NCI-H2171 treated with DMSO at 0.1 percent for 48 hours (cell line): ENCODE data around the gene ATXN2.

Source experiments
- DNase-seq: peaks from one replicate; lab custom pipeline; 2025; lab: John Stamatoyannopoulos, UW

Gene ATXN2

GRCh38 chr12:111450676-111451075, 148.4 kb downstream of the ATXN2 start:
- DNase-seq: no peak

GRCh38 chr12:111448846-111449790, 150.0 kb downstream of the ATXN2 start:
- DNase-seq: no peak

- no peak for DNase-seq
Observed at GRCh38 chr12:111448266-111448830, 150.8 kb downstream of the ATXN2 start.

- DNase-seq: no peak
Observed at GRCh38 chr12:111447571-111448265, 151.4 kb downstream of the ATXN2 start.

GRCh38 chr12:111446631-111447570, 152.2 kb downstream of the ATXN2 start:
- no peak for DNase-seq

GRCh38 chr12:111445726-111446581, 153.2 kb downstream of the ATXN2 start:
- DNase-seq: peak; percentile 30

- DNase-seq: no peak
Observed at GRCh38 chr12:111444925-111445725, 154.0 kb downstream of the ATXN2 start.

- no peak for DNase-seq
Observed at GRCh38 chr12:111444314-111444924, 154.7 kb downstream of the ATXN2 start.

- DNase-seq: no peak
Observed at GRCh38 chr12:111443586-111443985, 155.5 kb downstream of the ATXN2 start.

- DNase-seq: no peak
Observed at GRCh38 chr12:111443086-111443485, 156.0 kb downstream of the ATXN2 start.

- no peak for DNase-seq
Observed at GRCh38 chr12:111442301-111443045, 156.6 kb downstream of the ATXN2 start.

GRCh38 chr12:111441107-111441928, 157.8 kb downstream of the ATXN2 start:
- no peak for DNase-seq

- DNase-seq: no peak
Observed at GRCh38 chr12:111440631-111441030, 158.5 kb downstream of the ATXN2 start.

- peak; percentile 47 for DNase-seq
Observed at GRCh38 chr12:111440152-111440551, 159.0 kb downstream of the ATXN2 start.

- peak; percentile 80 for DNase-seq
Observed at GRCh38 chr12:111439657-111440151, 159.4 kb downstream of the ATXN2 start.

- peak; percentile 37 for DNase-seq
Observed at GRCh38 chr12:111438481-111438880, 160.6 kb downstream of the ATXN2 start.

- no peak for DNase-seq
Observed at GRCh38 chr12:111437816-111438454, 161.2 kb downstream of the ATXN2 start.
